ENCODE measurements around the gene APLN.

APLN gene

DNA sequence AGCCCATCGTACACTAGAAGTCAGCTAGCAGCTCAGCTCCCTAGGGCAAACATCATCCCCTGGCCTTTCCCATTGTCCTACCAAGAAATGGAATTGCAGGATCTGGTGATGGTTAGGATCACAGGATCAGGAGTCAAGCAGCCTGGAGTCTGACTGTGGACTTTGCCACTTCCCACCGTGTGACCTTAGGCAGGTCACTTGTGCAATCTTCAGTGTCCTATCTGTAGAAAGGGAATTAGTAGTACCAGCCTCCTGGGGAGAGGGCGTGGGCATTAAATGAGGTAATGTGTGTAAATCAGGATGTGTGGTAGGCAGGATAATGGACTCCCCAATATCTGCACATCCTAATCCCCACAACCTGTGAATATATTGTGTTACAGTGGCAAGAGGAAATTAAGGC, 38.6 kb upstream of the APLN start:
- POLR2A ChIA-PET: no interaction called here
- CTCF ChIA-PET: no interaction called here
- H3K9me3 ChIP-seq (ENCODE audit: control insufficient read depth, insufficient read depth, low read depth, low read length): no peaks in the 10 kb centered on the region
- H3K4me1 ChIP-seq (ENCODE audit: control insufficient read depth, insufficient read depth, low read length): no peaks in the 10 kb centered on the region
- H3K36me3 ChIP-seq (ENCODE audit: control insufficient read depth in 2 of 2, insufficient read depth in 1 of 2, low read length in 2 of 2): no peaks in the 10 kb centered on the region
- H3K27ac ChIP-seq (ENCODE audit: extremely low read depth, low read depth, low read length): no peak overlapping the region
- TF ChIP-seq ZNF626 (tag by site-specific recombination; IDR thresholded peaks at IDR 0.05): no peak
- no peak for TF ChIP-seq SALL2 (tag by site-specific recombination; IDR thresholded peaks at IDR 0.05; ENCODE audit: borderline replicate concordance)
- TF ChIP-seq, protein P1, sequence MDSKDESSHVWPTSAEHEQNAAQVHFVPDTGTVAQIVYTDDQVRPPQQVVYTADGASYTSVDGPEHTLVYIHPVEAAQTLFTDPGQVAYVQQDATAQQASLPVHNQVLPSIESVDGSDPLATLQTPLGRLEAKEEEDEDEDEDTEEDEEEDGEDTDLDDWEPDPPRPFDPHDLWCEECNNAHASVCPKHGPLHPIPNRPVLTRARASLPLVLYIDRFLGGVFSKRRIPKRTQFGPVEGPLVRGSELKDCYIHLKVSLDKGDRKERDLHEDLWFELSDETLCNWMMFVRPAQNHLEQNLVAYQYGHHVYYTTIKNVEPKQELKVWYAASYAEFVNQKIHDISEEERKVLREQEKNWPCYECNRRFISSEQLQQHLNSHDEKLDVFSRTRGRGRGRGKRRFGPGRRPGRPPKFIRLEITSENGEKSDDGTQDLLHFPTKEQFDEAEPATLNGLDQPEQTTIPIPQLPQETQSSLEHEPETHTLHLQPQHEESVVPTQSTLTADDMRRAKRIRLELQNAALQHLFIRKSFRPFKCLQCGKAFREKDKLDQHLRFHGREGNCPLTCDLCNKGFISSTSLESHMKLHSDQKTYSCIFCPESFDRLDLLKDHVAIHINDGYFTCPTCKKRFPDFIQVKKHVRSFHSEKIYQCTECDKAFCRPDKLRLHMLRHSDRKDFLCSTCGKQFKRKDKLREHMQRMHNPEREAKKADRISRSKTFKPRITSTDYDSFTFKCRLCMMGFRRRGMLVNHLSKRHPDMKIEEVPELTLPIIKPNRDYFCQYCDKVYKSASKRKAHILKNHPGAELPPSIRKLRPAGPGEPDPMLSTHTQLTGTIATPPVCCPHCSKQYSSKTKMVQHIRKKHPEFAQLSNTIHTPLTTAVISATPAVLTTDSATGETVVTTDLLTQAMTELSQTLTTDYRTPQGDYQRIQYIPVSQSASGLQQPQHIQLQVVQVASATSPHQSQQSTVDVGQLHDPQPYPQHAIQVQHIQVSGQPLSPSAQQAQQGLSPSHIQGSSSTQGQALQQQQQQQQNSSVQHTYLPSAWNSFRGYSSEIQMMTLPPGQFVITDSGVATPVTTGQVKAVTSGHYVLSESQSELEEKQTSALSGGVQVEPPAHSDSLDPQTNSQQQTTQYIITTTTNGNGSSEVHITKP (tag by site-specific recombination; IDR thresholded peaks at IDR 0.05): no peak
- no peak for TF ChIP-seq ZNF561 (tag by site-specific recombination; IDR thresholded peaks at IDR 0.05; ENCODE audit: borderline replicate concordance)
- no peak for TF ChIP-seq ZNF302 (tag by site-specific recombination; IDR thresholded peaks at IDR 0.05; ENCODE audit: low read depth)
- no peak for TF ChIP-seq ZNF423 (tag by site-specific recombination; IDR thresholded peaks at IDR 0.05)
- TF ChIP-seq ZNF488 (tag by site-specific recombination; IDR thresholded peaks at IDR 0.05): no peak
- TF ChIP-seq SCRT2 (tag by site-specific recombination; IDR thresholded peaks at IDR 0.05): no peak
- TF ChIP-seq ZNF138 (tag by site-specific recombination; IDR thresholded peaks at IDR 0.05; ENCODE audit: borderline replicate concordance): no peak
- H3K4me3 ChIP-seq (ENCODE audit: low read depth, low read length): no peak overlapping the region

- H3K27ac ChIP-seq (ENCODE audit: extremely low read depth, low read depth, low read length): no peak overlapping the region
- no peaks in the 10 kb centered on the region for H3K9me3 ChIP-seq (ENCODE audit: control insufficient read depth, insufficient read depth, low read depth, low read length)
- ChIA-PET POLR2A (no interaction called here), CTCF (interaction anchor here (0.7 kb wide), 1 partner anchor 37 kb away, joined by 3 read pairs; no protein-coding TSS in a partner anchor)
- H3K4me1 ChIP-seq (ENCODE audit: control insufficient read depth, insufficient read depth, low read length): no peaks in the 10 kb centered on the region
- no peak for TF ChIP-seq ZNF645 (tag by site-specific recombination; IDR thresholded peaks at IDR 0.05)
- TF ChIP-seq ZNF623 (tag by site-specific recombination; IDR thresholded peaks at IDR 0.05): no peak
- no peak overlapping the region for H3K4me3 ChIP-seq (ENCODE audit: low read depth, low read length)
- no peaks in the 10 kb centered on the region for H3K36me3 ChIP-seq (ENCODE audit: control insufficient read depth in 2 of 2, insufficient read depth in 1 of 2, low read length in 2 of 2)
Measured at GRCh38 chrX:129690435-129690834, 35.7 kb upstream of the APLN start.

GRCh38 chrX:129689796-129690195, 35.0 kb upstream of the APLN start:
- POLR2A ChIA-PET: no interaction called here
- H3K36me3 ChIP-seq (ENCODE audit: control insufficient read depth in 2 of 2, insufficient read depth in 1 of 2, low read length in 2 of 2): no peaks in the 10 kb centered on the region
- no peaks in the 10 kb centered on the region for H3K9me3 ChIP-seq (ENCODE audit: control insufficient read depth, insufficient read depth, low read depth, low read length)
- no peaks in the 10 kb centered on the region for H3K4me1 ChIP-seq (ENCODE audit: control insufficient read depth, insufficient read depth, low read length)
- CTCF ChIA-PET: interaction anchor here (0.7 kb wide), 2 partner anchors 24 to 37 kb away, joined by 3 to 4 read pairs; no protein-coding TSS in a partner anchor
- no peak overlapping the region for H3K27ac ChIP-seq (ENCODE audit: extremely low read depth, low read depth, low read length)
- TF ChIP-seq HIC1 (tag by site-specific recombination; IDR thresholded peaks at IDR 0.05) (no peak), ZNF560 (tag by site-specific recombination; IDR thresholded peaks at IDR 0.05; ENCODE audit: borderline replicate concordance) (no peak), ZNF155 (tag by site-specific recombination; IDR thresholded peaks at IDR 0.05) (no peak), KLF1 (tag by site-specific recombination; IDR thresholded peaks at IDR 0.05) (no peak), HOXA7 (CRISPR knock-in tag; IDR thresholded peaks at IDR 0.05; ENCODE audit: borderline replicate concordance) (no peak), ZNF521 (tag by site-specific recombination; IDR thresholded peaks at IDR 0.05) (no peak), PRDM4 (tag by site-specific recombination; IDR thresholded peaks at IDR 0.05) (no peak), ZSCAN5A (tag by site-specific recombination; IDR thresholded peaks at IDR 0.05) (no peak)
- no peak overlapping the region for H3K4me3 ChIP-seq (ENCODE audit: low read depth, low read length)
